Liver (tissue), 9 donors: Measurements from ENCODE around the gene ARHGEF10L. TPM values are rescaled to one million over a fixed set of nuclear protein-coding genes. Genes with fewer than 3 reads are reported as not detected.
A peak's percentile ranks its signal among the peaks of the same experiment; 100 is the strongest.

Experiments used
- DNase-seq: peaks from one replicate; pipeline ENCODE4 v3.0.0-alpha.2; 2017; ENCODE audit warnings: low spot score
- H3K27ac ChIP-seq, 2 donors: one replicate each; pipeline ENCODE4 v1.7.0; 2013; ENCODE audit warnings: inconsistent platforms in 2 of 2, low read length in 2 of 2, control low read depth in 1 of 2, low read depth in 1 of 2, mild to moderate bottlenecking in 1 of 2
- H3K27me3 ChIP-seq, 4 donors: one replicate each; pipeline versions ENCODE4 v1.6.1 to v1.7.0; 2013; ENCODE audit warnings: low read length in 3 of 4, inconsistent platforms in 1 of 4, mild to moderate bottlenecking in 1 of 4, moderate library complexity in 1 of 4; ENCODE audit not compliant: control insufficient read depth in 4 of 4, insufficient read depth in 4 of 4
- H3K36me3 ChIP-seq, 4 donors: one replicate each; pipeline versions ENCODE4 v1.6.1 to v1.7.0; 2013; ENCODE audit warnings: low read length in 3 of 4, mild to moderate bottlenecking in 3 of 4, low read depth in 1 of 4, moderate library complexity in 1 of 4; ENCODE audit not compliant: control insufficient read depth in 4 of 4, insufficient read depth in 3 of 4
- H3K4me1 ChIP-seq, 4 donors: one replicate each; pipeline versions ENCODE4 v1.6.1 to v1.7.0; 2013; ENCODE audit warnings: low read length in 3 of 4, mild to moderate bottlenecking in 3 of 4, moderate library complexity in 1 of 4; ENCODE audit not compliant: control insufficient read depth in 4 of 4, insufficient read depth in 4 of 4
- H3K4me3 ChIP-seq, 3 donors: one replicate each; pipeline versions ENCODE4 v1.6.1 to v1.7.0; 2013; ENCODE audit warnings: low read length in 3 of 3, control low read depth in 1 of 3, low read depth in 1 of 3, mild to moderate bottlenecking in 1 of 3
- H3K9ac ChIP-seq, 2 donors: one replicate each; pipeline ENCODE4 v1.7.0; 2013; ENCODE audit warnings: low read length in 2 of 2, mild to moderate bottlenecking in 2 of 2, moderate library complexity in 2 of 2, control low read depth in 1 of 2, low read depth in 1 of 2
- H3K9me3 ChIP-seq, 4 donors: one replicate each; pipeline versions ENCODE4 v1.6.1 to v1.7.0; 2013; ENCODE audit warnings: low read length in 3 of 4; ENCODE audit not compliant: control insufficient read depth in 4 of 4
- CTCF ChIP-seq: fragments of 150-350 bp; IDR thresholded peaks from 2 replicates; pipeline ENCODE4 v1.5.1; 2017; ENCODE audit warnings: improper control_type of control experiment, low read depth, low read length; ENCODE audit not compliant: missing input control
- EGR1 ChIP-seq, 2 donors: IDR thresholded peaks; 2 replicates each; pipeline ENCODE4 v1.6.1; 2016 to 2018; ENCODE audit warnings: antibody characterized with exemption in 2 of 2, low read depth in 2 of 2
- FOXA1 ChIP-seq: IDR thresholded peaks from 2 replicates; pipeline ENCODE4 v1.6.1; 2016; ENCODE audit warnings: antibody characterized with exemption
- FOXA2 ChIP-seq: IDR thresholded peaks from 2 replicates; pipeline ENCODE4 v1.6.1; 2016; ENCODE audit warnings: antibody characterized with exemption
- GABPA ChIP-seq, 2 donors: IDR thresholded peaks in 1 of 2; conservative IDR thresholded peaks in 1 of 2; 2 replicates each; pipeline ENCODE4 v1.6.1; 2016; ENCODE audit warnings: antibody characterized with exemption in 2 of 2, mild to moderate bottlenecking in 1 of 2, moderate library complexity in 1 of 2
- HNF4A ChIP-seq, 2 donors: conservative IDR thresholded peaks; 2 replicates each; pipeline ENCODE4 v1.6.1; 2016; ENCODE audit warnings: antibody characterized with exemption in 2 of 2, mild to moderate bottlenecking in 2 of 2
- HNF4G ChIP-seq: IDR thresholded peaks from 2 replicates; pipeline ENCODE4 v1.6.1; 2016; ENCODE audit warnings: antibody characterized with exemption
- JUND ChIP-seq, 2 donors: IDR thresholded peaks; 2 replicates each; pipeline ENCODE4 v1.6.1; 2016; ENCODE audit warnings: antibody characterized with exemption in 2 of 2
- MAX ChIP-seq: IDR thresholded peaks from 2 replicates; pipeline ENCODE4 v1.6.1; 2016; ENCODE audit warnings: antibody characterized with exemption
- NR2F2 ChIP-seq: IDR thresholded peaks from 2 replicates; pipeline ENCODE4 v1.6.1; 2016; ENCODE audit warnings: antibody characterized with exemption
- RAD21 ChIP-seq, 2 donors: IDR thresholded peaks; 2 replicates each; pipeline ENCODE4 v1.6.1; 2016; ENCODE audit warnings: antibody characterized with exemption in 2 of 2, mild to moderate bottlenecking in 2 of 2
- REST ChIP-seq: IDR thresholded peaks from 2 replicates; pipeline ENCODE4 v1.6.1; 2016; ENCODE audit warnings: antibody characterized with exemption, mild to moderate bottlenecking
- RXRA ChIP-seq, 2 donors: IDR thresholded peaks; 2 replicates each; pipeline ENCODE4 v1.6.1; 2017 to 2018; ENCODE audit warnings: antibody characterized with exemption in 2 of 2, mild to moderate bottlenecking in 1 of 2
- SP1 ChIP-seq: IDR thresholded peaks from 2 replicates; pipeline ENCODE4 v1.6.1; 2018; ENCODE audit warnings: antibody characterized with exemption, mild to moderate bottlenecking
- TAF1 ChIP-seq: conservative IDR thresholded peaks from 2 replicates; pipeline ENCODE4 v1.6.1; 2016; ENCODE audit warnings: antibody characterized with exemption, mild to moderate bottlenecking
- YY1 ChIP-seq: IDR thresholded peaks from 2 replicates; pipeline ENCODE4 v1.6.1; 2016; ENCODE audit warnings: antibody characterized with exemption, mild to moderate bottlenecking
- ZBTB33 ChIP-seq: IDR thresholded peaks from 2 replicates; pipeline ENCODE4 v1.6.1; 2016; ENCODE audit warnings: antibody characterized with exemption
- WGBS: extraction: QIAGEN DNeasy Blood & Tissue Kit; methylation state at CpG from one replicate; pipeline ENCODE4 v1.1.7; 2013; 5-methylcytosine and 5-hydroxymethylcytosine counted together
- polyA plus RNA-seq, 2 donors: library from polyadenylated mRNA; stranded (reverse) in 1 of 2; unstranded in 1 of 2; fragments of 200-250 nt in 1 of 2; fragments of >200 nt in 1 of 2; fragmentation: Nextera tagmentation in 1 of 2; extraction: Ambion mirVana in 1 of 2; gene quantifications; one replicate each; pipeline versions ENCODE4 v1.2.1 to v1.2.3, GENCODE V29; 2013 to 2015
- total RNA-seq, 2 donors: library from RNA; depleted of rRNA; stranded (reverse); fragments of >200 nt; gene quantifications; one replicate each; pipeline ENCODE4 v1.2.3, GENCODE V29; 2014
- TF ChIP-seq, protein P1 (sequence below): IDR thresholded peaks from 2 replicates; pipeline ENCODE4 v1.6.1; 2016; ENCODE audit warnings: antibody characterized with exemption
- donor health status: healthy.
- donor health status: healthy.
- donor health status: healthy.
- donor health status: healthy.
- donor health status: healthy.

ARHGEF10L gene
- total and polyA plus RNA-seq, 4 donors = 26.3 to 169 (median 57.5) TPM

- peak overlapping the region in 1 of 2 donors; percentile 16 for H3K9ac ChIP-seq
- peak overlapping the region; percentile 37 to 56 for H3K27ac ChIP-seq
- H3K4me3 ChIP-seq = no peak overlapping the region
- TF ChIP-seq HNF4A (conservative IDR thresholded peaks at IDR 0.05) (peak; percentile 51 to 58), FOXA2 (no peak), RXRA (IDR thresholded peaks at IDR 0.05) (peak in 1 of 2 donors; percentile 8)
- DNase-seq = no peak
- 68% methylated on average over 9 of the region's 9 CpGs for WGBS
- H3K27me3 ChIP-seq = no peaks in the 10 kb centered on the region
- H3K36me3 ChIP-seq = peaks cover 3 to 19% (median 14%) of the 10 kb centered on the region in 4 donors
- peaks cover 34 to 85% (median 76%) of the 10 kb centered on the region in 4 donors for H3K4me1 ChIP-seq
- H3K9me3 ChIP-seq = no peaks in the 10 kb centered on the region
Observed at GRCh38 chr1:17585266-17585987, 45.9 kb downstream of the ARHGEF10L start.

DNA sequence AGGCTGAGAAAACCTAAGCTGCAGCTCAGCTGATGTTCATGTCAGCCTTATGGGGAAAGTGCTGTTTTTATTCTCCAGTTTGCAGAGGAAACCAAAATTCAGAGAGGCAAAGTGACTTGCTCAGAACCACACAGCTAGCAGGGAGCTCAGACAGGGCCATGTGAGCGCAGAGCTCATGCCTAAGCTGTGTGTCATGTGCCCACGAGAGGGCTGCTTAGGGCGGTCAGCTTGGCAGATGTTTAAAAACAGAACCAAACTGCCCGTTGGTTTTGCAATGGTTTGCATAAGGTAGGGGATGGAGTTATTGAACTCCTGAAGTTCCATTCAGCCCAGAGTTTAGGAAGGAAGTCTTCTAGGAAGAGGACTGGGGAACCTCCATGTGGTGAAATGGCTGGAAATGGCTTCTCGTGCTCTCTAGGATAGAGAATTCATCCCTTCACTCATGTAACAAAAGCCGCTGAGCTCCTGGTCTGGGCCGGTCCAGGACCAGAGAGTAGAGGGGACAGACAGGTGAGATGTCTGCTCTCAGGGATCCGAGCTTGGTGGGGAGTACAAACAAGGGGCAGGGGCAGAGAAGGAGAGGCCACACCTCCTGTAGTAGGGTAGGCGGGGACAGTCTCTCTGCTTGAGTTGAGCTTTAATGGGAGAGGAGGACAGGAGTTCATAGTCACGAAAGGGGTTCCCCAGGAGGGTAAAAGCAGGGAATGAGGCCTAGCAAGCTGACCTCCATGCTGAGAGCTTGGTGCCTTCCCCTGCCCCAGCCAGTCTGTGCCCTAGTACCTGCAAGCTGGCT, 46.9 kb downstream of the ARHGEF10L start:
- peak; percentile 45 for TF ChIP-seq ZBTB33
- TF ChIP-seq, protein P1, sequence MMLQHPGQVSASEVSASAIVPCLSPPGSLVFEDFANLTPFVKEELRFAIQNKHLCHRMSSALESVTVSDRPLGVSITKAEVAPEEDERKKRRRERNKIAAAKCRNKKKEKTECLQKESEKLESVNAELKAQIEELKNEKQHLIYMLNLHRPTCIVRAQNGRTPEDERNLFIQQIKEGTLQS = no peak
- TF ChIP-seq JUND (IDR thresholded peaks at IDR 0.05) = peak; percentile 30 to 55
- TF ChIP-seq REST = no peak
- TF ChIP-seq FOXA2 = no peak
- TF ChIP-seq YY1 = peak; percentile 47
- TF ChIP-seq NR2F2 = no peak
- TF ChIP-seq HNF4G = no peak
- TF ChIP-seq SP1 = peak; percentile 67
- no peak for TF ChIP-seq TAF1
- TF ChIP-seq HNF4A (conservative IDR thresholded peaks at IDR 0.05) = peak; percentile 50 to 71
- TF ChIP-seq MAX = peak; percentile 91
- TF ChIP-seq RAD21 (IDR thresholded peaks at IDR 0.05) = peak in 1 of 2 donors; percentile 53
- no peak for TF ChIP-seq CTCF
- TF ChIP-seq EGR1 (IDR thresholded peaks at IDR 0.05; ENCODE audit: low read depth in 2 of 2) = peak in 1 of 2 donors; percentile 56
- TF ChIP-seq RXRA (IDR thresholded peaks at IDR 0.05) = peak; percentile 80 to 92
- TF ChIP-seq FOXA1 = peak; percentile 44
- no peak for TF ChIP-seq GABPA (IDR thresholded peaks at IDR 0.05 in 1 of 2, conservative IDR thresholded peaks at IDR 0.05 in 1 of 2)
- peaks cover 3 to 21% (median 15%) of the 10 kb centered on the region in 4 donors for H3K36me3 ChIP-seq
- H3K27ac ChIP-seq = peak overlapping the region; percentile 37 to 56
- no peaks in the 10 kb centered on the region for H3K27me3 ChIP-seq
- WGBS = 36% methylated on average over 10 of the region's 10 CpGs
- H3K4me1 ChIP-seq = peaks cover 35 to 94% (median 81%) of the 10 kb centered on the region in 4 donors
- H3K9me3 ChIP-seq = no peaks in the 10 kb centered on the region
- peak overlapping the region in 1 of 2 donors; percentile 16 for H3K9ac ChIP-seq
- DNase-seq = no peak
- H3K4me3 ChIP-seq = no peak overlapping the region
